SH-SY5Y (cell line): ENCODE data around the gene GRB10.

ENCODE experiments used
- GATA2 ChIP-seq: IDR thresholded peaks from 2 replicates; pipeline ENCODE4 v1.6.1; 2011; ENCODE audit warnings: mild to moderate bottlenecking, low read depth, low read length
- GATA3 ChIP-seq: IDR thresholded peaks from 2 replicates; pipeline ENCODE4 v1.6.1; 2011; ENCODE audit warnings: low read depth, mild to moderate bottlenecking, low read length, moderate library complexity

DNA sequence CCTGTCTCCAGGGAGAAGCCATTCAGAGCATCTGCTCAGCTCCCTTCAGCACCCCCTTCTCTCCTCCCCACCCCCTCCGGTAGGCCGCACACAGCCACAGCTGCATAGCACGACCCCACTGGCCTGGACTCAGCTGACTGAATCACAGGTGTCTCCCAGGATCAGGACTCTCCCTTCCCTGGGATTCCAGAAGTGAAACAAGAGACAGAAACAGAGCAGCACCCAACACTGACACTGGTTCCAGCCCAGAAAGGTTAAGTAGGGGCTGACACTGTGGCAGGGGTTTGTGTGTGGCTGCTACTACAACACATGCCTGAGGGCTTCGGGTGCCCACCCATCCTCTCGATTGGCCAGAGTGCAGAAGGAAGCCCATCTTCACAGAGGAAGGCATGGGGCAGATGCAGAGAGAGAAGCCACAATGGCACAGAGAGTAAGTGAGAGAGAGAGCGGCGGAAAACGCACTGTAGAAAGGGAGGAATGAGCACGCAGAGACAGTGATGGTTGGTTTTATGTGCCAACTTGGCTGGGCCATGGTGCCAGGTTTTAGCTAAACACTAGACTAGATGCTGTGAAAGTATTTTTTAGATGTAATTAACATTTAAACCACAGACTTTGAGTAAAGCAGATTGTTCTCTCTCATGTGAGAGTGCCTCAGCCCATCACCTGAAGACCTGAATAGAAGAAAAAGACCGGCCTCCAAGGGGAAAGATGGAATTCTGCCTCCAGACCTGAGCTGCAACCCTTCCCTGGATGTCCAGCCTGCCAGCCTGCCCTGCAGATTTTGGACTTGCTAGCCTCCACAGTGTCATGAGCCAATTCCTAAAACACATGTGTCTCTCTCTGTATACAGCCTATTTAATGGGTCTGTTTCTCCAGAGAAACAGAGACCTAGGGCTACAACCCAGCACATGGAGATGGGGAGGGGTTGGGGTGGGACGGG lies 107.5 kb downstream of the GRB10 start:
- TF ChIP-seq GATA3 (no peak), GATA2 (no peak)
